ENCODE measurements around the gene NKX3-2.

Gene NKX3-2

GRCh38 chr4:13545394-13545808 is 1.1 kb upstream of the NKX3-2 start:
- no peak for DNase-seq (ENCODE audit: low read depth)

- DNase-seq (ENCODE audit: low read depth), result no peak
Measured at GRCh38 chr4:13544606-13545393, 492 bp upstream of the NKX3-2 start.

GRCh38 chr4:13543032-13543838 is 1.1 kb downstream of the NKX3-2 start:
- no peak for DNase-seq (ENCODE audit: low read depth)

GRCh38 chr4:13542577-13543031 is 1.7 kb downstream of the NKX3-2 start:
- no peak for DNase-seq (ENCODE audit: low read depth)

- DNase-seq (ENCODE audit: low read depth), result no peak
Measured at GRCh38 chr4:13541720-13542576, 2.4 kb downstream of the NKX3-2 start.

- no peak for DNase-seq (ENCODE audit: low read depth)
Measured at GRCh38 chr4:13541176-13541604, 3.1 kb downstream of the NKX3-2 start.

GRCh38 chr4:13540446-13541175 is 3.7 kb downstream of the NKX3-2 start:
- no peak for DNase-seq (ENCODE audit: low read depth)

GRCh38 chr4:13539619-13540445 is 4.5 kb downstream of the NKX3-2 start:
- DNase-seq (ENCODE audit: low read depth), result no peak

- no peak for DNase-seq (ENCODE audit: low read depth)
Measured at GRCh38 chr4:13539047-13539618, 5.2 kb downstream of the NKX3-2 start.

GRCh38 chr4:13538427-13538973 is 5.8 kb downstream of the NKX3-2 start:
- no peak for DNase-seq (ENCODE audit: low read depth)

- no peak for DNase-seq (ENCODE audit: low read depth)
Measured at GRCh38 chr4:13537832-13538177, 6.5 kb downstream of the NKX3-2 start.

GRCh38 chr4:13537011-13537831 is 7.1 kb downstream of the NKX3-2 start:
- DNase-seq (ENCODE audit: low read depth), result no peak

GRCh38 chr4:13536607-13537006 is 7.7 kb downstream of the NKX3-2 start:
- no peak for DNase-seq (ENCODE audit: low read depth)

- no peak for DNase-seq (ENCODE audit: low read depth)
Measured at GRCh38 chr4:13535708-13536361, 8.5 kb downstream of the NKX3-2 start.

GRCh38 chr4:13535118-13535517 is 9.2 kb downstream of the NKX3-2 start:
- DNase-seq (ENCODE audit: low read depth), result no peak

GRCh38 chr4:13534344-13535063 is 9.8 kb downstream of the NKX3-2 start:
- DNase-seq (ENCODE audit: low read depth), result no peak

- no peak for DNase-seq (ENCODE audit: low read depth)
Measured at GRCh38 chr4:13533670-13534343, 10.5 kb downstream of the NKX3-2 start.

Measured in non-pigmented ciliary epithelial cell (primary cell).